Measurements from ENCODE around the gene MBTPS1.

The MBTPS1 gene

DNA sequence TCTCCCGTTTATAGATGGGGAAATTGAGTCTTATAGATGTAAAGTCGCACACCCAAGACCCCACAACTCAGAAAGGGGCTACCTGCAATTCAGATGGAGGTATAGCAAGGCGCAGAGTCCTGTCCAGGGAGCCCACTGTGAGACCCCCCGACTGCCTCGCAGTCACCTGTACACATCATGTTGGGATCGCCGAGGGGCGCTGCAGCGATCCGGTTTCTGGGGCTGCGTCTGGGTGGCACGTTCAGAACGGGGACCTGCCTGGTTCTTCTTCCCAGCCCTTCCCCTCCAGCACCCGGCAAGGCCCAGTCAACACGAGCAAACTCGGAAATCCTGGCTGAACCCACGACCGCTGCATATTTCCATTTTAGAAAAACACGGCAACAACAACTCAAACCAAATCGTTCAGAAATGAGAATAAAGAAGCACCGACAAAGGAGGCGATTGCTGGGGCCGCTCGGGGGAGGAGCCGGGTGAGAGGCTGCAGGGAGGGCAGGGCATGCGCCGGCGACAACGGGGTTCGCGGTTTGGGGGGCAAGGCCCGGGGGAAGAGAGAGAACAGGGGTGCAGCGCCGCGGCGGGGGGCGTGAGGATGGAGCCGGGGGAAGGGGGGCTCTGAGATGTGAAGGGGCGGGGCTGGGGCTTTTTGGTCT lies 27.6 kb upstream of the MBTPS1 start:
- TF ChIP-seq CTCF (conservative IDR thresholded peaks at IDR 0.05; ENCODE audit: control insufficient read depth, insufficient read depth, low read depth, low read length) = no peak
- DNase-seq (ENCODE audit: low read depth) = peak; percentile 8
- peak overlapping the region; percentile 81 for H3K4me3 ChIP-seq (ENCODE audit: control insufficient read depth, low read depth, low read length)

DNA sequence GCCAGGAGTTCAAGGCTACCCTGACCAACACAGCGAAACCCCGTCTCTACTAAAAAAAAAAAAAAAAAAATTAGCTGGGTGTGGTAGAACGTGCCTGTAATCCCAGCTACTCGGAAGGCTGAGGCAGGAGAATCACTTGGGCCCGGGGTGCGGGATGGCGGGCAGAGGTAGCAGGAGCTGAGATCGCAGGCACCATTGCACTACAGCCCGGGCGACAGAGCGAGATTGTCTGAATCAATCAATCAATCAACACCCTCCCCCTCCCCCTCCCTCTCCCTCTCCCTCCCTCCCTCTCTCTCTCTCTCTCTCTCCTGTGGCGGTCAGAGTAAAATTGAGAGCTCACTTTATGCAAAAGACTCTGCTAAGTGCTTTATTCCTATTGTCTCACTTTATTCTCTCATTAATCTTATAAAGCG lies 27.1 kb upstream of the MBTPS1 start:
- no peak for TF ChIP-seq CTCF (conservative IDR thresholded peaks at IDR 0.05; ENCODE audit: control insufficient read depth, insufficient read depth, low read depth, low read length)
- DNase-seq (ENCODE audit: low read depth) = peak; percentile 7
- peak overlapping the region; percentile 81 for H3K4me3 ChIP-seq (ENCODE audit: control insufficient read depth, low read depth, low read length)

DNA sequence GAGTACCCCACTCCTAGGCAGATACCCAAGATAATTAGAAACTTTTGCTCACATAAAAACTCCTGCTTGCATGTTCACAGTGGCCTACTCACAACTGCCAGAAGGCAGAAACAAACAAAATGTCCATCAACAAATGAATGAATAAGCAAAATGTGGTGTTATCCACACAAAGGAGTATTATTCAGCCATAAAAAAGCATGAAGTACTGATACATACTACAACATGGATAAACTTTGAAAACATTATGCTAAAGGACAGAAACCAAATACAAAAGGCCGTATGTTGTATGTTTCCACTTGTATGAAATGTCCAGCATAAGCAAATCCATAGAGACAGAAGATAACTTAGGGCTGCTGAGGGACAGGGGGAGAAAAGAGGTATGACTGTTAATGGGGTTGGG lies 26.3 kb upstream of the MBTPS1 start:
- DNase-seq (ENCODE audit: low read depth) = no peak
- H3K4me3 ChIP-seq (ENCODE audit: control insufficient read depth, low read depth, low read length) = no peak overlapping the region
- no peak for TF ChIP-seq CTCF (conservative IDR thresholded peaks at IDR 0.05; ENCODE audit: control insufficient read depth, insufficient read depth, low read depth, low read length)

- TF ChIP-seq CTCF (conservative IDR thresholded peaks at IDR 0.05; ENCODE audit: control insufficient read depth, insufficient read depth, low read depth, low read length) = no peak
- no peak for DNase-seq (ENCODE audit: low read depth)
- H3K4me3 ChIP-seq (ENCODE audit: control insufficient read depth, low read depth, low read length) = no peak overlapping the region
Measured at GRCh38 chr16:84141143-84141670, 24.5 kb upstream of the MBTPS1 start.

DNA sequence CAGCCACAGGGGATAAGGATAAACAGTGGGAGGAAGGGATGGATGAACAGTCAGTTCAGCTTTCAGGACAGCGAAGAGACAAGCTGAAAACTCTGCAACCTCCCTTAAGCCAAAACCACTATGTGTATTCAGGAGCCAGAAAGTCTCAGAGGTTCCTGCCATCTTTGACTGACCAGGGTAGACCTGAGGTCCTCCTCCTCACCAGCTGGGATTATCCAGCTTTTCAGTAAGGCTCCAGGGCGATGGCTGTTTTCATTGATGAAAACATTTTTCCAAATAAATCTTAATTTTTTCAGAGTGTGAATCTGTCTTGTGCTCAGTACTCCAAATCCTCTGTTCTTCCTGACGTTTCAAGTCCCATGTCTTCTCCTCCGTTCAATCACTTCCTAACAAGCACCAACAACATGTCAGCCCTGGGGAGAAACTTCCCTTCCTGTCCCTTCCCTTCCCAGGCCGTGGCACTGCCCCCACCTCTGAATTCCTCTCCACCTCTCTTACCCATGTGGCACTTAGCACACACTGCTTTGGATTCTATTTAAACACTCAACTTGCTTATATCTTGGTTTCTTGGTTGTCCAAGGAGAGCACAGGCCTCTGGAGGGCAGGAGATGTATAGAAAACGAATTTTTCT lies 23.0 kb upstream of the MBTPS1 start:
- no peak overlapping the region for H3K4me3 ChIP-seq (ENCODE audit: control insufficient read depth, low read depth, low read length)
- TF ChIP-seq CTCF (conservative IDR thresholded peaks at IDR 0.05; ENCODE audit: control insufficient read depth, insufficient read depth, low read depth, low read length) = no peak
- DNase-seq (ENCODE audit: low read depth) = no peak

GRCh38 chr16:84138824-84139627 lies 22.3 kb upstream of the MBTPS1 start:
- peak; percentile 49 for DNase-seq (ENCODE audit: low read depth)
- TF ChIP-seq CTCF (conservative IDR thresholded peaks at IDR 0.05; ENCODE audit: control insufficient read depth, insufficient read depth, low read depth, low read length) = no peak
- no peak overlapping the region for H3K4me3 ChIP-seq (ENCODE audit: control insufficient read depth, low read depth, low read length)

Measured in fibroblast of mammary gland (primary cell).